ENCODE measurements around the gene ORMDL3. TPM values are rescaled to one million over a fixed set of nuclear protein-coding genes. Genes with fewer than 3 reads are reported as not detected.
A peak's percentile ranks its signal among the peaks of the same experiment; 100 is the strongest.

Gene ORMDL3
- total RNA-seq, 1 experiment from 2014 or later: 58.6 TPM

GRCh38 chr17:39953471-39953888 lies 26.1 kb upstream of the ORMDL3 start:
- peak overlapping the region; percentile 59 for H3K27ac ChIP-seq (ENCODE audit: insufficient read length, low read depth, low read length)
- Mint-ChIP-seq H3K4me1 (peaks cover 15 to 20% of the 10 kb centered on the region in 2 experiments), H3K27me3 (ENCODE audit: low read depth) (peaks cover 18% of the 10 kb centered on the region), H3K4me3 (peak overlapping the region; percentile 81 to 91), H3K36me3 (ENCODE audit: insufficient read depth in 1 of 3, low read depth in 3 of 3) (no peaks in the 10 kb centered on the region), H3K27ac (peak overlapping the region; percentile 97 to 98 (median 98)), H3K9me3 (no peaks in the 10 kb centered on the region; a peak in 1 of 5 replicates)
- peaks cover 8% of the 10 kb centered on the region for H3K23me2 ChIP-seq (ENCODE audit: insufficient read length, low read depth, low read length, poor library complexity, severe bottlenecking)
- no peaks in the 10 kb centered on the region for H3K79me2 ChIP-seq (ENCODE audit: insufficient read depth, low read length)
- H3K23ac ChIP-seq (ENCODE audit: insufficient read length, low read depth, low read length): no peak overlapping the region
- peaks cover 2% of the 10 kb centered on the region; the same call in 1 of the 2 replicates for H3K4me1 ChIP-seq (ENCODE audit: insufficient read depth, low read length)
- no peak overlapping the region for H3K56ac ChIP-seq (ENCODE audit: insufficient read length, low read depth, low read length)
- H4K8ac ChIP-seq (replicated peaks; ENCODE audit: insufficient read length, low read depth, low read length): no peak overlapping the region
- peak overlapping the region; percentile 32 for H3K9ac ChIP-seq (ENCODE audit: extremely low read depth, insufficient read length, low read length)
- H3K14ac ChIP-seq (ENCODE audit: insufficient read depth, low read length): peak overlapping the region; percentile 85
- no peak overlapping the region for H2BK15ac ChIP-seq (ENCODE audit: low read depth, low read length)
- H3K9me3 ChIP-seq (ENCODE audit: control insufficient read depth, low read depth, low read length): no peaks in the 10 kb centered on the region
- peak overlapping the region; percentile 65 for H3K4me2 ChIP-seq (ENCODE audit: insufficient read depth, insufficient read length, low read length)
- H4K5ac ChIP-seq (ENCODE audit: insufficient read length, low read depth, low read length): no peak overlapping the region
- H3K79me1 ChIP-seq (ENCODE audit: insufficient read depth, low read depth, low read length, poor library complexity, severe bottlenecking): no peaks in the 10 kb centered on the region
- WGBS (ENCODE audit: extremely low coverage, insufficient read length, low lambda C conversion rate): no CpG with 5 or more reads among the region's 9 CpGs
- no peak for TF ChIP-seq CTCF (conservative IDR thresholded peaks at IDR 0.05)
- H2BK5ac ChIP-seq (ENCODE audit: insufficient read length, low read length): no peak overlapping the region
- no peak overlapping the region for H2AK5ac ChIP-seq (ENCODE audit: insufficient read length, low read length)
- H4K91ac ChIP-seq (ENCODE audit: insufficient read length, low read depth, low read length): no peak overlapping the region
- no peak overlapping the region for H3T11ph ChIP-seq (ENCODE audit: low read length)
- no peak for DNase-seq
- H2BK120ac ChIP-seq (ENCODE audit: low read depth, low read length, poor library complexity, severe bottlenecking): no peak overlapping the region
- H4K20me1 ChIP-seq (ENCODE audit: control insufficient read depth, insufficient read depth, insufficient read length): no peaks in the 10 kb centered on the region
- H2BK20ac ChIP-seq (ENCODE audit: low read depth, low read length, poor library complexity, severe bottlenecking): no peak overlapping the region
- no peak overlapping the region; the same call in 1 of the 2 replicates for H3K4ac ChIP-seq (ENCODE audit: low read depth, low read length)
- H3K27me3 ChIP-seq (ENCODE audit: insufficient read depth, low read length): no peaks in the 10 kb centered on the region
- H2AFZ ChIP-seq (ENCODE audit: low read length): no peak overlapping the region
- no peak overlapping the region for H2BK12ac ChIP-seq (ENCODE audit: insufficient read length, low read depth, low read length)
- peak overlapping the region; percentile 80 for H3K18ac ChIP-seq (ENCODE audit: insufficient read length, low read depth, low read length)

Measured in H9 (cell line).